HCT116 (cell line): ENCODE data around the gene OXCT1.

Experiments
- CTCF ChIP-seq, 3 experiments: fragments of 200-600 bp in 1 of 3; sonication (generic) in 1 of 3; IDR thresholded peaks in 2 of 3; conservative IDR thresholded peaks in 1 of 3; 2 replicates each; pipeline ENCODE4 v1.5.1; 2012 to 2017; ENCODE audit warnings: low read depth in 2 of 3, low read length in 2 of 3, antibody characterized with exemption in 1 of 3, borderline replicate concordance in 1 of 3, control low read depth in 1 of 3, mild to moderate bottlenecking in 1 of 3, mixed read lengths in 1 of 3, mixed run types in 1 of 3, moderate library complexity in 1 of 3; ENCODE audit not compliant: insufficient read depth in 1 of 3
- EGR1 ChIP-seq: IDR thresholded peaks from 2 replicates; pipeline ENCODE4 v1.6.1; 2012; ENCODE audit warnings: low read depth
- POLR2A ChIP-seq: IDR thresholded peaks from 2 replicates; pipeline ENCODE4 v1.7.0; 2011; ENCODE audit warnings: borderline replicate concordance; ENCODE audit not compliant: insufficient read depth, insufficient read length; ENCODE audit errors: extremely low read depth
- POLR2AphosphoS5 ChIP-seq: IDR thresholded peaks from 2 replicates; pipeline ENCODE4 v1.6.1; 2011; ENCODE audit warnings: mild to moderate bottlenecking, low read depth, low read length, moderate library complexity
- REST ChIP-seq: IDR thresholded peaks from 2 replicates; pipeline ENCODE4 v1.6.1; 2012; ENCODE audit warnings: low read depth
- SIN3A ChIP-seq: IDR thresholded peaks from 2 replicates; pipeline ENCODE4 v1.6.1; 2012; ENCODE audit warnings: low read depth

- TF ChIP-seq CTCF (IDR thresholded peaks at IDR 0.05 in 2 of 3, conservative IDR thresholded peaks at IDR 0.05 in 1 of 3; ENCODE audit: borderline replicate concordance in 1 of 3, insufficient read depth in 1 of 3, low read depth in 2 of 3, low read length in 2 of 3) = no peak
- no peak for TF ChIP-seq EGR1
- no peak for TF ChIP-seq REST
- TF ChIP-seq POLR2AphosphoS5 = no peak
- TF ChIP-seq POLR2A = no peak
- TF ChIP-seq SIN3A = no peak
Observed at GRCh38 chr5:41869151-41869723, 988 bp downstream of the OXCT1 start.
